NCI-H2107 (cell line): ENCODE results near the gene SULT1A4.
"Not testable (repeated sequence)": the region's sequence is repeated elsewhere in the genome, so short reads cannot be mapped to it uniquely, and the experiment has no call there.

Experiments used
- DNase-seq: peaks from one replicate; lab custom pipeline; 2025; lab: John Stamatoyannopoulos, UW

Gene SULT1A4

DNA sequence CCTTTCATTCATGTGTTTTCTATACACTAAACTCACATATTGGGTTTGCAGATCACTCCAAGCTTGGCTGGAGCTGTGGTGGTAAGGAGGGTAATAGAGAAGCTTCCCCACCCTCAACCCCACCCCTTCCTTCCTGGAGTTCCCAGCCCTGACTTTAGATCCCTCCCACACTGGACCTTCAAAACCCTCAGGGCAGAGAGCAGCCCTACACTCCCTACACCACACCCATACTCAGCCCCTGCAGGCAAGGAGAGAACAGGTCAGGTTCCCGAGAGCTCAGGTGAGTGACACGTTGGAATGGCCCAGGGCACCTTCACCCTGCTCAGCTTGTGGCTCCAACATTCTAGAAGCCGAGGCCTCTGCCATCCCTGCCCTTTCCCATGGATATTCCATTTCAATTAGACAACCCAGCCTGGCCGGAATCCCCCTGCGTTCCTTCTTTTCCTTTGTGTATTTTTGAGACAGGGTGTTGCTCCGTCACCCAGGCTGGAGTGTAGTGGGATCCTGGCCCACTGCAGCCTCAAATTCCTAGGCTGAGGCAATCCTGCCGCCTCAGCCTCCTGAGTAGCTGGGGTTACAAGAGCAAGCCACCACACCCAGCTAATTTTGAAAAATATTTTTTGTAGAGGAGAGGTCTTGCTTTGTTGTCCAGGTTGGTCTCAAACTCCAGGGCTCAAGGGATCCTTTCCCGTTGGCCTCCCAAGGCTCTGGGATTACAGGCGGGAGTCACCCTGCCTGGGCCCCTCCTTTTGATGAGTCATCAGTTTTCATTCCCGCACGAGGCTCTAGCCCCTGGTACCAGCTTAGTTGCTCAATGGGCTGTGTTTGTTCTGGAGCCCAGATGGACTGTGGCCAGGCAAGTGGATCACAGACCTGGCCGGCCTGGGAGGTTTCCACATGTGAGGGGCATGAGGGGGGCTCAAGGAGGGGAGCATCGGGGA lies at the start of gene SULT1A4:
TSS of gene SULT1A4 (plus strand) at position 208 of the 941 bp plus-strand sequence. CDS start 1,473 bp downstream, outside the sequence.
- not testable (repeated sequence) for DNase-seq

GRCh38 chr16:29423587-29423986 lies 36.1 kb upstream of the SULT1A4 start:
- not testable (repeated sequence) for DNase-seq

DNA sequence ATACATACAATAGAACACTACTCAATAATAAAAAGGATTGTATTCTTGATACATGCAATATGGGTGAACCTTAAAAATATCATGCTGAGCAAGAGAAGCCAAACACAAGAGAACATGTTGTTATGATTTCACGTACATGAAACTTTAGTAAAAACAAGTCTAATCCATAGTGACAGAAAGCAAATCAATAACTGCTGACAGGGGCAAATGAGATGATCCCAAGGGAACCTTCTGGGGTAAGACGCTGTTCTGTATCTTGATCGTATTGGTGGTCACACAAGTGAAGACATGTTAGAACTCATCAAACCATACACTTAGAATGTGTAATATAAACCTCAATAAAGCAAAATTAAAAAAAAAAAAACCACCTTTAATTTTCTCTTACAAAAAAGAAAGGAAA lies 34.3 kb upstream of the SULT1A4 start:
- DNase-seq, result not testable (repeated sequence)

DNA sequence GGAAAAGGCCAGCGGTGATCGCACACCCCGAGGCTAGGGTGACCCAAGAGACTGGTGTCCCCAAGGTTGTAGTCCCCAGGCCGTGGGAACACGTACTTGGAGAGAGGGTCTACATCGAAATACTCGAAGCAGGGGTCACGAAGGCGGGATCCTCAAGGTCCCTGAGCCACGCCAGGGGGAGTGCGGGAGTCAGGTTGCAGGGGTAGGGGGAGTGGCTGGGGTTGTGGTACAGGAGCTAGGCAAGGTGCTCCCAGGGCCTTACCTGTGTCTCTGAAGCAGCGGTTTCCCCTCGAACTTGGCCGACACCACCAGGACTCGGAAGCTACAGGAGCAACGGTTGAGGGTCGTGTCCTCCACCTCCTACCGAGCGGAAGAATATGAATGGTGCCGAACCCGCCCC lies 6.0 kb upstream of the SULT1A4 start:
- DNase-seq, result not testable (repeated sequence)

DNA sequence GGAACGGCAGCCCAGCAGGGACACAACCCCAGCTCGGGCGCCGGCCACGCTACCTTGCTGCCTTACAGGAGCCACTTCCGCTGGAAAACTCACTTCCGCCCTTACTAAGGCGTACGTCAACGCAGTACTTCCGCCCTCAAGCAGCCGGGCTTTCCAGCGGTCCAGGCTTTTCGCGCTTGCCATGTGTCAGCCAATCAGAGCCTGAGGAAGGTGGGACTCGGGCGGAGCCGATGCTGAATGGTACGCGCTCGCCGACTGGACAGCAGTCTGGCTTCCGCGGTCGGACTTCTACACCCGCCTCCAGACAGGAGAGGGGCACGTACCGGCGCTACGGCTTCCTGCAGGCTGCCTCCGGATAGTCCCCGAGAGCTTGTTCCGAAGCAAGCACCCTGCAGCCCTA lies 5.4 kb upstream of the SULT1A4 start, which contains the start of the genes BOLA2 and SLX1B:
TSS of gene BOLA2 (minus strand) at position 83 of the 400 bp plus-strand sequence. CDS start 98 bp downstream, outside the sequence.
TSS of gene SLX1B (plus strand) at position 265 of the 400 bp plus-strand sequence.
- not testable (repeated sequence) for DNase-seq

DNA sequence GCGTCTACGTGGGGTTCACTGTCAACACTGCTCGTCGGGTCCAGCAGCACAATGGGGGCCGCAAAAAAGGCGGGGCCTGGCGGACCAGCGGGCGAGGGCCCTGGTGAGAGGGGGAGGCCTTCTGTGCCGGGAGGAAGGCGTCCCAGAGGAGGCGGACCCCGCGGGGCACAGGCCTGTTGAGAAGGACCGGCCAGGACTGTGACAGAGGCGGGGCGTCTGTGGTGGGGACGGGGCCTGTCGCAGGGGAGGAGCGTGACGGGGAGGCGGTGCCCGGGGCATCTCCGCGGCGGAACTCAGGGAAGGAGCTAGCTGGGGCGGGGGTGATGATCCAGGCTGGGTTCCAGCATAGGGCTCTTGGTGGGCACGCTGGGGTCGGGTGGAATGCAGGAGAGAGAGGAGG lies 4.9 kb upstream of the SULT1A4 start:
- not testable (repeated sequence) for DNase-seq

- DNase-seq, result not testable (repeated sequence)
Observed at GRCh38 chr16:29457660-29458059, 2.1 kb upstream of the SULT1A4 start.

DNA sequence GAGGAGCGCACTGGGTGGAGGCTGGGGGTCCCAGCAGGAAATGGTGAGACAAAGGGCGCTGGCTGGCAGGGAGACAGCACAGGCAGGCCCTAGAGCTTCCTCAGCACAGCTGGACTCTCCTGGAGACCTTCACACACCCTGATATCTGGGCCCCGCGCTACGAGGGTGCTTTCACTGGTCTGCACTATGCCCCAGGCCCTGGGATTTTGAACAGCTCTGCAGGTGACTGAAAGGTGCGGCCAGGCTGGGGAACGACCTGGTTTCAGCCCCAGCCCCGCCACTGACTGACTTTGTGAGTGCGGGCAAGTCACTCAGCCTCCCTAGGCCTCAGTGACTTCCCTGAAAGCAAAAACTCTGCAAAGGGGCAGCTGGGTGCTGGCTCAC lies 926 bp downstream of the SULT1A4 start:
- DNase-seq, result not testable (repeated sequence)

GRCh38 chr16:29465985-29466824 lies 6.5 kb downstream of the SULT1A4 start:
- DNase-seq, result not testable (repeated sequence)

- not testable (repeated sequence) for DNase-seq
Observed at GRCh38 chr16:29466904-29467303, 7.2 kb downstream of the SULT1A4 start.

- not testable (repeated sequence) for DNase-seq
Observed at GRCh38 chr16:29467654-29468366, 8.1 kb downstream of the SULT1A4 start.

- DNase-seq, result not testable (repeated sequence)
Observed at GRCh38 chr16:29469660-29470059, 9.9 kb downstream of the SULT1A4 start.

DNA sequence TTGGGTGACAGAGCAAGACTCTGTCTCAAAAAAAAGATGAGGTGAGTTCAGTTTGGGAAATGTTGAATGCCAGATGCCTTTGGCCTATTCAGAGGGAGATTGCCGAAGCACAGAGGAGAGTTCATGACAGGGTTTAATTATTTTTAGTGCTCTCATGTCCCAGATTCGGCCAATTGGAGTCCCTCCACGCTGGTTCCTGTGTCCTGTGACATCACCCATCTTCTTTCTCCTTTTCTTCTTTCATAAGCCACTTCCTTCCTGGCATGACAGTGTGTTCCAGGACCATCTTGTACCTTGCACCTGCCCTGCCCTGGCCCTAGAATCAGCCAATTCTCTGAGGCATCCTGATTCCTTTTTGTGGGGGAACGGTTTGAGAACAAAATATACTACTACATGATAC lies 12.4 kb downstream of the SULT1A4 start:
- not testable (repeated sequence) for DNase-seq

DNA sequence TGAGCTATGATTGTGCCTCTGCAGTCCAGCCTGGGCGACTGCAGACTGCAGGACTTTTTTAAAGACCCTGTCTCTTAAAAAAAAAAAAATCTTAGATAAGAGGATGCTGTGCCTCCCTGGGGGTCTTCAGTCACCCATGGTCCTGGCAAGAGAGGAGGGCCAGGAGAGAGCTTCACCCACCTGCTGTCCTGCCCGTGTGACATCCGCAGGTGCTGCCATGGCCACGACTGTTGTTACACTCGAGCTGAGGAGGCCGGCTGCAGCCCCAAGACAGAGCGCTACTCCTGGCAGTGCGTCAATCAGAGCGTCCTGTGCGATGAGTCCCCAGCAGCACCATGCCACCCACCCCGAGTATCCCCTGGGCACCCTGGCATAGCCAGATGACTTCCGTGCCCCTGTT lies 22.6 kb downstream of the SULT1A4 start:
- not testable (repeated sequence) for DNase-seq

DNA sequence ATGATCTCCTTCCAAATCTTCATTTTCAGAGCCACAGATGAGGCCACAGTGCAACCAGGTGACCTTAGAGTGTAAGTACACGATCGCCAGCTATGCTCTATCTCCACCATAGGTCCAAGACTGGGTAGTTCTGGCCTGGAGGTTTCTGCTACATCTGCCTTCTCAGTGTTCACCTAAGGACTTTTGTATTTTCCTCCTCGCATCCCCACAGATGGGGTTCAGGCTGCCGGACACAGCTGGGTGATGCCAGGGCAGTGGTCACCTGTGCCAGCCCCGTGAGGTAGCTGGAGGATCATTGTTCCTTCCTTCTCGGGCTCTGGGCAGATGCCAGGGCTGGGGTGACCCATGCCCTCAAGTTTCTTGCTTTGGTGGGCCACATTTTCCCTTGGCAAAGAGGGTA lies 46.6 kb downstream of the SULT1A4 start, which contains the start of gene NPIPB12:
TSS of gene NPIPB12 (minus strand) at position 101 of the 400 bp plus-strand sequence.
- DNase-seq, result not testable (repeated sequence)
